H1 (cell line): ENCODE results near the gene KIF21A. TPM values are rescaled to one million over a fixed set of nuclear protein-coding genes. Genes with fewer than 3 reads are reported as not detected.

ENCODE experiments used
- BACH1 ChIP-seq: IDR thresholded peaks from 2 replicates; pipeline ENCODE4 v1.6.1; 2012; ENCODE audit warnings: low read length, improper control_type of control experiment
- EZH2 ChIP-seq: fragments of 200-600 bp; sonication (generic); IDR thresholded peaks from 2 replicates; pipeline ENCODE4 v1.7.1; 2012; ENCODE audit warnings: low read depth, mild to moderate bottlenecking, moderate library complexity, low read length, inconsistent platforms; ENCODE audit not compliant: severe bottlenecking
- RXRA ChIP-seq: IDR thresholded peaks from 2 replicates; pipeline ENCODE4 v1.6.1; 2011; ENCODE audit warnings: low read depth, mild to moderate bottlenecking, low read length, moderate library complexity; ENCODE audit not compliant: insufficient read depth
- SRF ChIP-seq: IDR thresholded peaks from 2 replicates; pipeline ENCODE4 v1.6.1; 2011; ENCODE audit warnings: mild to moderate bottlenecking, low read depth, low read length, moderate library complexity
- polyA plus RNA-seq, 7 experiments: library from polyadenylated mRNA; depleted of rRNA in 3 of 7; stranded (reverse) in 5 of 7; unstranded in 2 of 7; fragments of >200 nt in 5 of 7; fragments of 200-250 nt in 2 of 7; gene quantifications; 1 replicate in 5 of 7; 2 replicates in 1 of 7; 4 replicates in 1 of 7; pipeline versions ENCODE4 v1.2.1 to v1.2.3, GENCODE V29; 2011 to 2013; ENCODE audit warnings: missing spikeins in 2 of 7, mixed read lengths in 2 of 7
- total RNA-seq: library from RNA; stranded (reverse); fragmentation: NEBNext Ultra II Directional; extraction: Animal tissue kit (Norgen Biotek cat#: 25700); gene quantifications from 2 replicates; pipeline ENCODE4 v1.2.1, GENCODE V29; 2021

Gene KIF21A
- total and polyA plus RNA-seq, 2 of the 8 experiments (the other 6 are each of a cell fraction or from before 2014, with no cell fraction given), result 10.0 to 26.0 TPM

- no peak for TF ChIP-seq EZH2
- no peak for TF ChIP-seq SRF
- no peak for TF ChIP-seq RXRA
- no peak for TF ChIP-seq BACH1
Measured at GRCh38 chr12:39431002-39431796, 11.7 kb downstream of the KIF21A start (continued).
